NCI-H2171 treated with DMSO at 0.1 percent for 48 hours (cell line): ENCODE data around the gene PRMT9.

Experiments
- DNase-seq: peaks from one replicate; lab custom pipeline; 2025; lab: John Stamatoyannopoulos, UW

The PRMT9 gene

DNA sequence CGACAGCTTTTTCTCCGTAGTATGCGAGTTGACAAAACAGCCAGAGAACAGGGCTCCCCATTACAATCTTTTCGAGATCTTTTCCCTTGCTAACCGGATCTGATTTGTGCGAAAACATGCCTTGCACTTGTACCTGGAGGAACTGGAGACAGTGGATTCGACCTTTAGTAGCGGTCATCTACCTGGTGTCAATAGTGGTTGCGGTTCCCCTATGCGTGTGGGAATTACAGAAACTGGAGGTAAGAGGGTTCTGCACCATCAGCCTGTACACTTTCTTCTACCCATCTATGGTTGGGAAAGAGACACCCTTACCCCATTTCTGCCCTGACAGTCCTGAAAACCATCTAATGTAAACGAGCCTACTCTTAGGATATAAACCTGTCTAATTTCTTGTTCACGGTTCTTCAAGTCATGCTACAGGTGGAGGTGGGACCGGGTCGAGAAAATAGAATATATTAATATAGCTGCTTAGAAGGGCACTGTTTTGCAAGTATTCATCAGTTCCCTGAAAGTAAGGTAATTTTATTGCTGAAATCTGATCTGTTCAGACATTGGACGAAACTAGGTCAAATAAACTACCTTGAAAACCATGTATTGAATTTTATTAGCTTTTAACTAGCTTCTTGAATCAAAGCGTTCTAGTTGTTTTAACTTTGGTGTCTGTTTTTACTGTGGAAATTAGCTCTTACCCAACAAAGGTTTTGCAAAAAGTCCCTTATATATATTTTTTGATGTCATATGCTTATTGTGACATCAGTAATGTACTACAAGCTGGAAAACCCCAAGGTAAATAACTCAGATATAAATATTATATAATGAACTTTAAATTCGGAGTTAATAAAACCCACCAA lies 65.9 kb downstream of the PRMT9 start:
- no peak for DNase-seq

DNA sequence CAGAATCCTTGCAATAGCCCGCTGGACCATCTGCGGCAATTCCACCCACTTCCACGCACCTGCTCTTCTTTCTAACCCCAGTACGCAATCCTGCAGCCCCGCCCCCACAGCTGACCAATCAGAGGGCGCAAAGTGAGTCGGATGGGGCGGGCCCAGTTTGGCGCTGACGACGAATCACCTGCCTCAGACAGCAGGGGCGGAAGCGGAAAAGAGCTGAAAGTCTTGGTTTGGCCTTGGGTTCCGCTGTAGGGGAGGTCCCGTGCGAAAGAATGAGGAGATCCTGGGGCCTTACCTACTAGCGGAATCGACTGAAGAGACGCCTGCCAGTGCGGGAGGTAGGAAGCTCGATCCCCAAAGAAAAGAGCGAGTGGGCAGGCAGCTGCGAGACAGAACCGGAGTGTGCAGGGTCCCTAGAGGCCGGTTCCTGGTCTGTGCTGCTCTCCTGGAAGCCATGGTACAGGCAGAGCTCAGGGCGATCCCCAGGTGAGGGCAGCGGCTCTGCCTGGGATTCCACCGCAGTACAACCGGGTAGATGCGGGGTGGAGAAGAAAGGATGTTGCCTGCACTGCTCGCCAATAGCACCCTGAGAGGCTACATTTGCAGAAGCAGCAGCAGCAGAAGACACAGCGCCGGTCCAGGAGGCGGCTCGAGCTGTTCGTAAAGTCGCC lies 66.7 kb downstream of the PRMT9 start, which contains the start of gene TMEM184C:
TSS of gene TMEM184C (plus strand) at position 225 of the 668 bp plus-strand sequence. CDS start 560 bp downstream, outside the sequence.
- peak; percentile 91 for DNase-seq

DNA sequence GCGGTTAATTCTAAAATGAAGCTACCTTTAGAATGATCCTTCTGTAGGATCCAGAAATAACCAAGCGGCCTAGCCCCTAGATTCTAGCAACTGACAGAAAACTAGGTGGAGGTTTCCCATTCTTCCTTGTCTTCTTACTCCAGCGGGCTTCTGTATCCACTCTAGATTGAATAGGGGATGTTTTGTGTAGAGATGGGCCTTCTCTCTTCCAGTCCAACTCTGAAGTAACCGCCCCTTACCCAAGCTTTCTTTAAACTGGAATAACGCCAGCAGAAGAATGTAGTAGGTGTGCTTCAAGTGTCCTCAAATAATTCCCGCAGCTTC lies 67.2 kb downstream of the PRMT9 start:
- DNase-seq = no peak

DNA sequence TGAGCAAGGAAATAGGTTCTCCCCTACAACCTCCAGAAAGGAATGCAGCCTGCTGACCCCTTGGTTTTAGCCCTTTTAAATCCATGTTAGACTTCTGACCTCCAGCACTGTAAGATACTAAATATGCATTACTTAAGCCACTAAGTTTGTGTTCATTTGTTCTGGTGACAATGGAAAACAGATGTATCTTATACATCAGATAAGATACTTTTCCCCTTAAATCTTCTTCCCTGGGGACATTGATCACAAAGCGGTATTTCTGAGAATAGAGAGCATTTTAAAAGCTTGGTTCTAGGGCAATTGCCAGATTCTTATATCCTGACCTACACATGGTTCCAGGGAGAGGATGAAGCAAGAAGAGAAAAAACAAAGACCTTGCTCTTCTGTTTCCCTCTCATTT lies 73.3 kb downstream of the PRMT9 start:
- no peak for DNase-seq

DNA sequence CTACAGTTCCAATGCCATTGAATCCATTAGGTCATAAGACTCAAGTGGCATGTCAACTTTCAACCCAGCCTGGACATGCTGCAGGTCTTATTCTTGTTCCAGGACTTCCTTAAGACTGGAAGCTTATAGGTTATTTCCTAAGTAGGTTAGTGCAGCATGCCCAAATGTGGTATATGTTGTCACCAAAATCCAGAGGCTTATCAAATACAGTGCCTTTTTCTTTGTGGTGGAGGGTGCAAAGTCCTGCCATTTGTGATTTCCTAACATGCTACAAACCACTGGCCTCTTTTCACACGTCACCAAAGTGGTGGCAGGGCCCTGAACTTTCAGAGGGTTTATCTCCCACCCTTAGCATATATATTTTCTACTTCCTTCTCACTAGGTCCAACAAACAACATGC lies 76.5 kb downstream of the PRMT9 start:
- DNase-seq = no peak

DNA sequence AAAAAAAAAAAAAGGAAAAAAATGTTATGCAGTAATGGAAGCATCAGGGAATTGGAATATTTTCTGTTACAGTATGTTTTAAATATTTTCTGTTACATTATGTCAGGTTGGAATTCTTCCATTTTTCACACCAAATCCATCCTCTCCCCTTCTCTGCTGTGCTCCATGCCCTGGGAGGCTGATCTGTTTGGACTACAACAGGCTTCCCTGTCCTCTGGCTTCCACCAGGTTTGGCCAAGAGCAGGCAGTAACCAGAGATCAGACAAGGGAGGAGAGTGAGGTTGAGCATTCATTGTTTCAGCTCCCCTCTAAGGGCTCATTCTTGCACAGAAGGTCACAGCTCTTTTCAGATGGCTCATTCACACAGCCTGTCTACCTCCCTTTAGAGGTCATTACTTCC lies 78.5 kb downstream of the PRMT9 start:
- no peak for DNase-seq

DNA sequence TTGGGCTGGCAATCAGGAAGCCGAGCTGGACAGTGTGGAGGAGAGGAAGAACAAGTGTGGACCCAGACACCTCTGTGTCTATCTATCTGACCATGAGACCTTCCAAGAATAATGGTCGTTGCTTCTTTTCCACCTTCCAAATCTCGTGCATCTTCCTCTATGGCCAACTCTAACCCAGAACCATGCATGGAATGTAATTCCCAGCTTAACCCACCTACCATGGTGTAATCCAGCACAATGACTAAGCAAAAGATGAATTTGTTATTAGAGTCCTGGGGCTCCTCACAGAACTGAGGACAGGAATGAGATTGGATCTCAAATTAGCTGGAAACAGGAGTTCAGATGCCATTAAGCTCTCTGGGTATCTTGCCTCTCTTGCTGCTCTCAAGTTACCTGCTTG lies 84.2 kb downstream of the PRMT9 start:
- no peak for DNase-seq

DNA sequence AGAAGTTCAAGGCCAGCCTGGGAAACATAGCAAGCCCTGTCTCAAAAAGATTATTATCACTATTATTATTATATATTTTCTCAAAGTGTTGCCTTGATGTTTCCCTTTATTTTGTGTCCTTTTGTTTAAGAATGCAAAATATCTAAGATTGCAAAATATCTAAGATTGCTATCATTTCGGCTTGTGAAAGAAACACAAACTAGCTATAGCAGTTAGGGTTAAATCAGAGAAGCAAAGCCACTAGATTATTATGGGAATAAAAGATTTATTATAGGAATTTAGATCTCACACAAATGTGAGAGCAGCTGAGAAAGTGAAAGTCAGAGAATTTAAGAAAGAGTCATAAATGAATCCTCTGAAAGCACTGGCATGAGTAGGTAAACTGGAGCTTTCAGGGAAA lies 84.8 kb downstream of the PRMT9 start:
- DNase-seq = no peak

DNA sequence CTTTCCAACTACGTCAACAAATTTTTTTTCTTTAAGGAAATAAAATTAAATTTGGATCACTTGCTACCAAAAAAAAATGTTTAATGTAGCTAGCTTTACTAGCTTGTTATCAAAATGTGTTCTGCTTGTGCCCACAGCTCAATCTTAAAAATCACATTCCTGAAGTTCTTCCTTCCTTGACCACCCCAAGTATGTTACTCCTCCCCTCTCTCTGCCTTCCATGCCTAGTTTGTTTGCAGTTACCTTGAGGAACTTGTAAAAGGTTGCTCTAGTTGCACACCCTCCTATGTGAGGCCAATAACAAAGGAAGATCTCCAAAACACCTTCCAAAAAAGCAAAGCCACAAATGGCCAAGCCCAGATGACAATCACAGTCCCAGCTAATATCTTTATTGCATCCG lies 86.4 kb downstream of the PRMT9 start:
- no peak for DNase-seq

DNA sequence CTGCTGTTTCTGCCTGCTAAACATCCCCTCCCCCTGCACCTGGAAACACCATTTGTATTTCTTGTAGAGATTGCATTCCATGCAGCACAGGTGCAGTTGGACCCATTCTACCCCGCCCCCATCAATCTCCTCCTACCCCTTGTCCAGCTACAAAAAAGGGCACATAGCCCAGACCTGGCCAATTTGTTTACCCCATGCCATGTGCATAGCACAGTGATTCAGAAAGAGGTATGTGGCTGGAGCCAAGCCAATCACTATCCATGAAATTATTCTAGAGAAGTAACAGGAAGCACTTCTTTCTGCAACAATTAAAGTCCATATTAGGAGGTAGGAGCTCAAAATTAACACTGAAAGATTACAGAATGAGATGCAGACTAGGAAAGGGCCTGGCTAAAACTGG lies 87.0 kb downstream of the PRMT9 start:
- no peak for DNase-seq

DNA sequence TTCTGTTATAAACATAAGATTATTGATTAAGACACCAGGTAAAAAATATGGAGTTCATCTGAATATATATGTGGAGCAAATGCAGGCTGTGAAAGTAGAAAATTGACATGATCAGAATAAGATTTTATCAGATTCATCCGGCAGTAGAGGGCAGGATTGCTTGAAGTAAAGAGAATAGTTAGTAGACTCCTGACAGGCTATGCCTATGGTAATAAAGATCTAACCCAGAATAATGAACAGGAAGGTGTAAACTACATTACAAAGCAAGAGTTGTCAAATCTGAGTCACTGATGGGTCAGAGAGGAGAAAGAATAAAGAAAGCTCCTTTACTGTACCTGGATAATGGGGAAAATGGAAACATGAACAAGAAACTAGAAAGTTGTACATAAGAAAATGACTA lies 87.6 kb downstream of the PRMT9 start:
- DNase-seq = no peak

DNA sequence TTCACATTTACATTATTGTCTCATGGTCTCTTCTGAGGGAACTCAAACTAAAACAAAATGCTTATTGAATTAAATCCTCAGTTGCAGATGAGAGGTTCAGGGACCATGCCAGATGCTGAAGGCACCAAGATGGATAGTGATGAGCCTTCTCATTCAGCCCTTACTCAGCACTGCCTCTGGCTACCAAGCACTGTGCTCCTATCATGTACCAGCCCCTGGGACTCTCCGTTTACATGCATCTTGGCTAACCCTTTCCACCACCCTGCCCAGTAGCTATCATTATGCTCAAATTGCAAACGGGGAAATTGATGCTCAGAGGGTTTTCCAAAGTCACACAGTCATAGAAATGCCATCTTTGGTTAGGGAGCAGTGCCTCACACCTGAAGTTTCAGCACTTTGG lies 89.4 kb downstream of the PRMT9 start:
- DNase-seq = no peak

DNA sequence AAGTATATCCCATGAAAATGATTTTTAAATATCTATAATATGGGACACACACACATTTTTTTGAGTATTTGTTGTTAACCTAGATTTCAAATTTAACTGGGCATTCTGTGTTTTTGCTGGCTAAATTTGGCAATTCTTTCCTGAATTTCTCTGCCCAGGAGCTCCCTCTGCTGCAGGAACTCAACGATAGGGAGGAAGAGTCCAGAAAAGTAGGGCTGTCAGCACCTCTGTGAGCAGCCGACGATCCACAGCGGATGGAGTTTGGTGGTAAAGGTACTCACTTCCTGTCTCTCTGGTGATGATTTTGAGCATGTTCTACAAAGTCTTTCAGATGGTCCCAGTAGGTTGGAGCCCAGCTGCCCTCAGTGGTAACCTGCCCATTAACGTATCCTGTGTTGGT lies 89.9 kb downstream of the PRMT9 start:
- no peak for DNase-seq

DNA sequence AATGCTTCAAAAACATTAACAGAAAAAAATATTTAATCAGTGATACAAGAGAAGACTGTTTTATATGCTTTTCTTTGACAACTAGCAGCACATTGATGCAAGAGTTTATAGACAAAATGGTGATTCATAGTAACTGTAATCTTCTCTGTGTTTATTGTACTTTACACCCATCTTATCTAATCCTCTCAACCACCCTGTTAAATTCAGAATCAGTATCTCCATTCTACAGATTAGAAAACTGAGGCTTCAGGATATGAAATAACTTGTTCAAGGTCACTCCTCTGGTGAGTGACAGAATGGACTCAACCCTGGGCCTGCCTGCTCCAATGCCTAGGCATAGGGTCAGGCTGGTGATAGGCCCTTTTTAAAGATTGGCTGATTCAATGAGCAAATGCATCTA lies 92.9 kb downstream of the PRMT9 start:
- DNase-seq = no peak

DNA sequence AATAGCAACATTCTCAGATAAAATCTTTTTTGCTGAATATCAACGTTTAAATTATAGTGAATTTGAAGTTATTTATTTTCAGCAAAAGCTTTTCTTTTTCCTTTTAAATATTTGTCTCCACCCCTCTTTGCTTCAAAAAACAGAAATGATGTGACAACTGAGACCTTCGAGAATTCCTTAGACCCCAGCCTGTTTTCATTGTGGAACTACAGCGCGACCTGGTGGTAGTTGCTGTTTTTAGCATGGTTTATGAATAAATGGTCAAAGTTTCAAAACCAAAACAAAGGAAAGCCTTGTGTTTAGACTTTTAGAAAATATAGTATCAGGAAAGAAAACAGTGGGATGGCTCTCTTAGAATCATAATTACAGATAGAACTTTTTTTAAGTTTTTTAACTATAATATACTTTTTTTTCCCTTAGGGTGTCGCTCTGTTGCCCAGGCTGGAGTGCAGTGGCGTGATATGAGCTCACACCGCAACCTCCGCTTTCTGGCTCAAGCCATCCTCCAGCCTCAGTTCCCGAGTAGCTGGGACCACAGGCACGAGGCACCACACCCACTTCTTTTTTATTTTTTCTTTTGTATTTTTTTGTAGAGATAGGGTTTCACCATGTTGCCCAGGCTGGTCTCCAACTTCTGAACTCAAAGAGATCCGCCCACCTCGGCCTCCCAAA lies 93.6 kb downstream of the PRMT9 start:
- DNase-seq = peak; percentile 31

DNA sequence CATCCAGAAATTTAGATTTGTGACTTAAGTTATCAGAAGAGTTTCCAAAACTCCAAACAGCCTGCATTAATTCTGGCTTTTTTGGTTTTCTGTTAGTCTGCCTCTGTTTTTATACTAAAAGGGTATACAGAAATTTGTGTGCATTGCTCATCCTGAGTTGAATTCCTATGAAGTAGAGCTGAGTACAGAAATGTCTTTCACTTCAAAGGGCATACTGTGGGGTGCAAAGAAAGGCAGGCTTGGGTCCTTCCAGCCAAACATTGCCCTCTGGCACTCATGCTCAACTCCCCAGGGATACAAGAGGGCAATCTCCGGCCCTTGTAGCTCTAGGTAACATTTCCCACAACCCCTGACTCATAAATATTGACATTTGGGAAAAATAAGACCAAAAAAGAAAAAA lies 94.4 kb downstream of the PRMT9 start:
- no peak for DNase-seq
